PC-3 (cell line): ENCODE results near the gene SEC14L1.

Experiments used
- EZH2 ChIP-seq: fragments of 300-600 bp; sonication (generic); IDR thresholded peaks from one replicate; pipeline ENCODE4 v1.6.1; 2017; ENCODE audit warnings: antibody characterized with exemption, mild to moderate bottlenecking, low read length; ENCODE audit not compliant: unreplicated experiment
- EZH2phosphoT487 ChIP-seq: fragments of 300-600 bp; sonication (generic); IDR thresholded peaks from 2 replicates; pipeline ENCODE4 v1.6.1; 2018; ENCODE audit warnings: mild to moderate bottlenecking, antibody characterized with exemption, low read length, borderline replicate concordance
- TF ChIP-seq, protein P1 (sequence below): fragments of 300-600 bp; sonication (generic); conservative IDR thresholded peaks from 2 replicates; pipeline ENCODE4 v1.5.1; 2017; ENCODE audit warnings: antibody characterized with exemption, low read depth, mild to moderate bottlenecking, low read length

DNA sequence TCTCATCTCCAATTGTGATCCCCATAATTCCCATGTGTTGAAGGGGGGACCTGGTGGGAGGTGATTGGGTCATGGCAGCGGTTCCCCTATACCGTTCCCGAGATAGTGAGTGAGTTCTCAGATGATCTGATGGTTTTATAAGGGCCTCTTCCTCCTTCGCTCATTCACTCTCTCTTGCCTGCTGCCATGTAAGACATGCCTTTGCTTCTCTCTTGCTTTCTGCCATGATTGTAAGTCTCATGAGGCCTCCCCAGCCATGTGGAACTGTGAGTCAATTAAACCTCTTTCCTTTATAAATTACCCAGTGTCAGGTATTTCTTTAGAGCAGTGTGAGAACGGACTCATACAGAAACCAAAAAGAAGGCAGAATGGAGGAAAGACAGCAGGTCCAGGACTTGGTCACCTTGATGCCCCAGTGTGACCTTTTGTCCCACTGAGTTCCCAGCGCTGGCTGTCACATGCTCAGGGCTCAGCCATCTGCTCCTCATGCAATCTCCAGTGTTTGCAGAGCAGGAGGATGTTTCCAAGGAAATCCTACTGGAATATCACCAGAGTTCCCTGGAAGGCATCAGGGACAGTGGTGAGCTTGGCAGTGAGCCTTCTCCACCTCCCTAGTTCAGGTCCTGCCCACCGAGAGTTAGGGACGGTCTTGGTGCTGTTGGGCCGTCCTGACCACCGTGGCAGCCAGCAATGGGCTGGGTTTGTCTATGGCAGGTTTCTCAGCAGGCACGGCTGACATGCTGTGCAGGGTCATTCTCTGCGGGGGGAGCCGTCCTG, 96.7 kb downstream of the SEC14L1 start:
- TF ChIP-seq, protein P1, sequence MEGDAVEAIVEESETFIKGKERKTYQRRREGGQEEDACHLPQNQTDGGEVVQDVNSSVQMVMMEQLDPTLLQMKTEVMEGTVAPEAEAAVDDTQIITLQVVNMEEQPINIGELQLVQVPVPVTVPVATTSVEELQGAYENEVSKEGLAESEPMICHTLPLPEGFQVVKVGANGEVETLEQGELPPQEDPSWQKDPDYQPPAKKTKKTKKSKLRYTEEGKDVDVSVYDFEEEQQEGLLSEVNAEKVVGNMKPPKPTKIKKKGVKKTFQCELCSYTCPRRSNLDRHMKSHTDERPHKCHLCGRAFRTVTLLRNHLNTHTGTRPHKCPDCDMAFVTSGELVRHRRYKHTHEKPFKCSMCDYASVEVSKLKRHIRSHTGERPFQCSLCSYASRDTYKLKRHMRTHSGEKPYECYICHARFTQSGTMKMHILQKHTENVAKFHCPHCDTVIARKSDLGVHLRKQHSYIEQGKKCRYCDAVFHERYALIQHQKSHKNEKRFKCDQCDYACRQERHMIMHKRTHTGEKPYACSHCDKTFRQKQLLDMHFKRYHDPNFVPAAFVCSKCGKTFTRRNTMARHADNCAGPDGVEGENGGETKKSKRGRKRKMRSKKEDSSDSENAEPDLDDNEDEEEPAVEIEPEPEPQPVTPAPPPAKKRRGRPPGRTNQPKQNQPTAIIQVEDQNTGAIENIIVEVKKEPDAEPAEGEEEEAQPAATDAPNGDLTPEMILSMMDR, result no peak
- no peak for TF ChIP-seq EZH2phosphoT487
- no peak for TF ChIP-seq EZH2
